PFSK-1 (cell line): Measurements from ENCODE around the gene PTPN4.

Source experiments
- FOXP2 ChIP-seq: optimal IDR thresholded peaks from 2 replicates; pipeline ENCODE3; 2011; ENCODE audit warnings: borderline replicate concordance, control low read depth, inconsistent platforms; ENCODE audit not compliant: insufficient read depth; ENCODE audit errors: extremely low read length, extremely low read depth
- POLR2AphosphoS5 ChIP-seq: IDR thresholded peaks from 2 replicates; pipeline ENCODE4 v1.6.1; 2012; ENCODE audit warnings: low read depth, mild to moderate bottlenecking, control low read depth, low read length, moderate library complexity
- SIN3A ChIP-seq: IDR thresholded peaks from 2 replicates; pipeline ENCODE4 v1.6.1; 2012; ENCODE audit warnings: mild to moderate bottlenecking, low read length, moderate library complexity, borderline replicate concordance; ENCODE audit not compliant: insufficient read depth
- TAF1 ChIP-seq: IDR thresholded peaks from 2 replicates; pipeline ENCODE4 v1.6.1; 2012; ENCODE audit warnings: low read length, control low read depth, borderline replicate concordance; ENCODE audit not compliant: insufficient read depth
- TF ChIP-seq, protein P1 (sequence below), 2 experiments: IDR thresholded peaks; 2 replicates each; pipeline versions ENCODE4 v1.6.1 to v1.8.0; 2011 to 2012; ENCODE audit warnings: low read depth in 2 of 2, low read length in 2 of 2, control low read depth in 1 of 2, inconsistent platforms in 1 of 2, mild to moderate bottlenecking in 1 of 2, moderate library complexity in 1 of 2; ENCODE audit not compliant: insufficient read depth in 1 of 2

The PTPN4 gene

DNA sequence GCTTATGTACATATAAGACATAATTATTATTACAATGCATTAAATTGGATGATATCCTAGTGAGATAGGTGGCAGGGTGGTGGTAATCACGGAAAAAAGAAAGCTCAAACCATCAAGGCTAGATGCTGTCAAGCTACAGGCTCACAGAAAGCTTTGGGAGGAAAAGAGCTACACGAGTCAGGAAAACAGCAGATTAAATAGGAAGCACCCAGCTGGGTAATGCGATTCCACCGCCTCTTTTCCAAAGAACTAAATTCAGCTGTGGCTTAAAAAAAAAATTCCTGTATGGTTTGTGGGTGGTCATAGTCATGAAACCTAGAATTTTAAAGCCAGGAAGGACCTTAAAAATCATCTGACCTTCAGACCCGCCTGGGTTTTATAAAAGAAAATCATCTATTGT, 23.7 kb upstream of the PTPN4 start:
- TF ChIP-seq, protein P1, sequence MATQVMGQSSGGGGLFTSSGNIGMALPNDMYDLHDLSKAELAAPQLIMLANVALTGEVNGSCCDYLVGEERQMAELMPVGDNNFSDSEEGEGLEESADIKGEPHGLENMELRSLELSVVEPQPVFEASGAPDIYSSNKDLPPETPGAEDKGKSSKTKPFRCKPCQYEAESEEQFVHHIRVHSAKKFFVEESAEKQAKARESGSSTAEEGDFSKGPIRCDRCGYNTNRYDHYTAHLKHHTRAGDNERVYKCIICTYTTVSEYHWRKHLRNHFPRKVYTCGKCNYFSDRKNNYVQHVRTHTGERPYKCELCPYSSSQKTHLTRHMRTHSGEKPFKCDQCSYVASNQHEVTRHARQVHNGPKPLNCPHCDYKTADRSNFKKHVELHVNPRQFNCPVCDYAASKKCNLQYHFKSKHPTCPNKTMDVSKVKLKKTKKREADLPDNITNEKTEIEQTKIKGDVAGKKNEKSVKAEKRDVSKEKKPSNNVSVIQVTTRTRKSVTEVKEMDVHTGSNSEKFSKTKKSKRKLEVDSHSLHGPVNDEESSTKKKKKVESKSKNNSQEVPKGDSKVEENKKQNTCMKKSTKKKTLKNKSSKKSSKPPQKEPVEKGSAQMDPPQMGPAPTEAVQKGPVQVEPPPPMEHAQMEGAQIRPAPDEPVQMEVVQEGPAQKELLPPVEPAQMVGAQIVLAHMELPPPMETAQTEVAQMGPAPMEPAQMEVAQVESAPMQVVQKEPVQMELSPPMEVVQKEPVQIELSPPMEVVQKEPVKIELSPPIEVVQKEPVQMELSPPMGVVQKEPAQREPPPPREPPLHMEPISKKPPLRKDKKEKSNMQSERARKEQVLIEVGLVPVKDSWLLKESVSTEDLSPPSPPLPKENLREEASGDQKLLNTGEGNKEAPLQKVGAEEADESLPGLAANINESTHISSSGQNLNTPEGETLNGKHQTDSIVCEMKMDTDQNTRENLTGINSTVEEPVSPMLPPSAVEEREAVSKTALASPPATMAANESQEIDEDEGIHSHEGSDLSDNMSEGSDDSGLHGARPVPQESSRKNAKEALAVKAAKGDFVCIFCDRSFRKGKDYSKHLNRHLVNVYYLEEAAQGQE (IDR thresholded peaks at IDR 0.05; ENCODE audit: insufficient read depth in 1 of 2, low read depth in 2 of 2, low read length in 2 of 2), result no peak
- no peak for TF ChIP-seq TAF1
- TF ChIP-seq POLR2AphosphoS5, result no peak
- no peak for TF ChIP-seq FOXP2
- no peak for TF ChIP-seq SIN3A

DNA sequence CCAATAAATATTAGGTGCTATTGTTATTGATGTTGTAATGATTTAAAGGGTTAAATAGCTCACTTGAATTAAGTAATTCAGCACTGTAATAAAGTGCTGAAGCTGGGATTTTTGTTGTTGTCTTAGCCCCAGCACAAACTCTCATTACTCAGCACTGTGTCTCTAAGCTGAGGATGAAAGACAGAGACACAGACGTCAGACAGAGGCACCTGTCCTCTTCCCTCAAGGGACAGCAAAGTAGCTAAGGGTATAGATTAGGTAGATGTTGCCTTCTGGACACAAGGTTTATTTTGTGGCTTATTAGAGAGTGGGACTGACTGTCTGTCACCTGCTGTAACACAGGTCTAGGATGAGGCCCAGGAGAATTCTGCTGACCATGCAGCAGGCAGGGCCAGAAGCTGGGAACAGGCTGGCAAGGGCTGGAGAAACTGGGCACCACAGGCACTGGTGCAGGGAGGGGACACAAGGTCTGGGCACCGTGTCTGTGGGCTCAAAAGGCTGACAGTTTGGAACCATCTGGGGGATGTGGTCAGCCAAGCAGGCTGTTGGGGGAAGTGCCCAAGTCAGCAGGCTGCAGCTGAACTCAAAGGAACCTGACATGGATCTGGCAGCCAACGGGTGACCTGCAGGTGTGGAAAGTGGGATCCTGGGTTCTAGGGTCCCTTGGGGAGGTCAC, 20.0 kb upstream of the PTPN4 start:
- TF ChIP-seq FOXP2 (no peak), TAF1 (no peak), POLR2AphosphoS5 (no peak), SIN3A (no peak)
- TF ChIP-seq, protein P1 (IDR thresholded peaks at IDR 0.05; ENCODE audit: insufficient read depth in 1 of 2, low read depth in 2 of 2, low read length in 2 of 2), result no peak

DNA sequence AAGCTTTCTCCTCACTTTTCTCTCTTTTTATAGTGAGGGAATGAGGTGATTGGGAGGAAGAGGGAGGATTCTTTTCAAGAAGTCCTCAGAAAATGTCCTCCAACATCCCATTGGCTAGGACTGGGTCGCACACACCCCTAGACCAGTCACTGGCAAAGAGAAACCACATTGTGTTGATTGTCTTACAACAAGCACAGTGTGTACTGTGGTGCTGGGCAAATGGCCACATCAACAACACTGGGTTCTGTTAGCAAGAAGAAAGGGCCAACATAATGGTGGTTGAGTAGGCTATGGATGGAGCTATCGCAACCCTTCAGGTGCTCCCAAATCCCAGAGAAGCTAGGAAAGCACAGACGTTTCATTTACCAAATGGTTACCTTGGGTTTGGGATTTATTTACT, 18.7 kb upstream of the PTPN4 start:
- no peak for TF ChIP-seq TAF1
- TF ChIP-seq SIN3A, result no peak
- TF ChIP-seq POLR2AphosphoS5, result no peak
- TF ChIP-seq FOXP2, result no peak
- TF ChIP-seq, protein P1 (IDR thresholded peaks at IDR 0.05; ENCODE audit: insufficient read depth in 1 of 2, low read depth in 2 of 2, low read length in 2 of 2), result no peak

DNA sequence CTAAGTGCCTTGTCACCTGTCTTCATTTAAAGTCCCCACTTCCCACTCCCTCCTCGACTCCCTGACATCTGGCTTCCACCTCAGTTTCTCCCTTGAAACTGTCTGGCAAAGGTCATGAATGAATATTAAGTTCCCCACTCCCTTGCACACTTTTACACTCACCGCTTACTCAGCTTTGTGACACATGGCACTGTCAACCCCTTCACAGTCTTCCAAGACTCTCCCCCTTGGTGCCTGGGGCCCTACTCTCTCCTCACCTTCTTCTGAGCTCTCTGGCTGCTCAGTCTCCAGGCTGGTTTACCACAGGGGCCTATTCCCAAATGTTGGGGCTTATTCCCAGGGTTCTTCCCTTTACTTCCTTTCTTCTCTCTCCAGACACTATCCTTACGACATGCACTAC, 17.9 kb upstream of the PTPN4 start:
- no peak for TF ChIP-seq POLR2AphosphoS5
- TF ChIP-seq, protein P1 (IDR thresholded peaks at IDR 0.05; ENCODE audit: insufficient read depth in 1 of 2, low read depth in 2 of 2, low read length in 2 of 2), result no peak
- TF ChIP-seq SIN3A, result no peak
- TF ChIP-seq FOXP2, result no peak
- TF ChIP-seq TAF1, result no peak
